ENCODE measurements around the gene WNT5B.
"Not testable (repeated sequence)": the region's sequence is repeated elsewhere in the genome, so short reads cannot be mapped to it uniquely, and the experiment has no call there.

Gene WNT5B

GRCh38 chr12:1691123-1692007, 62.3 kb downstream of the WNT5B start:
- Histone ChIP-seq H3K9ac (ENCODE audit: low read depth, low read length, poor library complexity) (peak overlapping the region; percentile 95), H3K27ac (replicated peaks; ENCODE audit: low read length) (peak overlapping the region; percentile 88), H3K4ac (ENCODE audit: low read length) (peak overlapping the region; percentile 23), H2BK15ac (ENCODE audit: low read length) (no peak overlapping the region), H3K4me2 (ENCODE audit: insufficient read depth, low read length, poor library complexity, severe bottlenecking) (peak overlapping the region; percentile 65), H3K9me3 (replicated peaks in 1 of 2; ENCODE audit: control insufficient read depth in 2 of 2, insufficient read depth in 1 of 2, low read depth in 1 of 2, low read length in 2 of 2) (no peaks in the 10 kb centered on the region), H4K8ac (ENCODE audit: low read depth, low read length) (peak overlapping the region; percentile 17), H3K27me3 (ENCODE audit: control insufficient read depth in 3 of 3, insufficient read depth in 3 of 3, low read depth in 1 of 3, low read length in 3 of 3) (no peaks in the 10 kb centered on the region), H2BK120ac (ENCODE audit: low read depth, low read length) (no peak overlapping the region), H2BK12ac (ENCODE audit: low read length) (peak overlapping the region; percentile 36), H3K4me1 (ENCODE audit: control insufficient read depth in 2 of 2, insufficient read depth in 1 of 2, low read depth in 1 of 2, low read length in 2 of 2) (peaks cover 2 to 6% of the 10 kb centered on the region in 2 donors), H3K14ac (ENCODE audit: low read length) (peak overlapping the region; percentile 97), H2AK5ac (ENCODE audit: low read depth, low read length) (no peak overlapping the region), H3K4me3 (ENCODE audit: low read length in 2 of 2) (peak overlapping the region; percentile 54 to 90), H3K23ac (ENCODE audit: low read depth, low read length, poor library complexity) (peak overlapping the region; percentile 93), H2BK5ac (ENCODE audit: low read length) (peak overlapping the region; percentile 54), H3K79me1 (ENCODE audit: low read depth, low read length) (peaks cover 5% of the 10 kb centered on the region), H4K91ac (ENCODE audit: low read depth, low read length, poor library complexity) (no peak overlapping the region), H3K18ac (ENCODE audit: low read length) (peak overlapping the region; percentile 95), H3K36me3 (replicated peaks in 1 of 2; ENCODE audit: control insufficient read depth in 2 of 2, insufficient read depth in 2 of 2, low read length in 2 of 2) (peaks cover 0 to 16% of the 10 kb centered on the region in 2 donors), H2AFZ (ENCODE audit: low read length) (peak overlapping the region; percentile 89)
- WGBS, 2 donors (ENCODE audit: extremely low coverage in 2 of 2, insufficient read length in 2 of 2, insufficient replicate concordance in 1 of 2): no CpG with 5 or more reads among the region's 56 CpGs
- peak; percentile 80 for DNase-seq (ENCODE audit: low spot score)

- no peak overlapping the region for H3K18ac ChIP-seq (ENCODE audit: low read length)
- DNase-seq (ENCODE audit: low spot score): no peak
- no peaks in the 10 kb centered on the region for H3K9me3 ChIP-seq (replicated peaks in 1 of 2; ENCODE audit: control insufficient read depth in 2 of 2, insufficient read depth in 1 of 2, low read depth in 1 of 2, low read length in 2 of 2)
- H3K4me3 ChIP-seq (ENCODE audit: low read length in 2 of 2): peak overlapping the region in 1 of 2 donors; percentile 54
- no peak overlapping the region for H3K4me2 ChIP-seq (ENCODE audit: insufficient read depth, low read length, poor library complexity, severe bottlenecking)
- H3K79me1 ChIP-seq (ENCODE audit: low read depth, low read length): peaks cover 5% of the 10 kb centered on the region
- H2AFZ ChIP-seq (ENCODE audit: low read length): no peak overlapping the region
- H3K9ac ChIP-seq (ENCODE audit: low read depth, low read length, poor library complexity): no peak overlapping the region
- no peaks in the 10 kb centered on the region for H3K27me3 ChIP-seq (ENCODE audit: control insufficient read depth in 3 of 3, insufficient read depth in 3 of 3, low read depth in 1 of 3, low read length in 3 of 3)
- no CpG with 5 or more reads among the region's 4 CpGs for WGBS, 2 donors (ENCODE audit: extremely low coverage in 2 of 2, insufficient read length in 2 of 2, insufficient replicate concordance in 1 of 2)
- no peak overlapping the region for H4K8ac ChIP-seq (ENCODE audit: low read depth, low read length)
- H3K4ac ChIP-seq (ENCODE audit: low read length): no peak overlapping the region
- peaks cover 0 to 20% of the 10 kb centered on the region in 2 donors for H3K36me3 ChIP-seq (replicated peaks in 1 of 2; ENCODE audit: control insufficient read depth in 2 of 2, insufficient read depth in 2 of 2, low read length in 2 of 2)
- H2AK5ac ChIP-seq (ENCODE audit: low read depth, low read length): no peak overlapping the region
- H3K14ac ChIP-seq (ENCODE audit: low read length): no peak overlapping the region
- H2BK15ac ChIP-seq (ENCODE audit: low read length): no peak overlapping the region
- no peak overlapping the region for H3K27ac ChIP-seq (replicated peaks; ENCODE audit: low read length)
- H4K91ac ChIP-seq (ENCODE audit: low read depth, low read length, poor library complexity): no peak overlapping the region
- H2BK5ac ChIP-seq (ENCODE audit: low read length): no peak overlapping the region
- H2BK120ac ChIP-seq (ENCODE audit: low read depth, low read length): no peak overlapping the region
- no peak overlapping the region for H2BK12ac ChIP-seq (ENCODE audit: low read length)
- no peak overlapping the region for H3K23ac ChIP-seq (ENCODE audit: low read depth, low read length, poor library complexity)
- H3K4me1 ChIP-seq (ENCODE audit: control insufficient read depth in 2 of 2, insufficient read depth in 1 of 2, low read depth in 1 of 2, low read length in 2 of 2): peaks cover 2 to 6% of the 10 kb centered on the region in 2 donors
Measured at GRCh38 chr12:1692226-1692625, 63.2 kb downstream of the WNT5B start.

- Histone ChIP-seq H3K18ac (ENCODE audit: low read length) (no peak overlapping the region), H3K27me3 (ENCODE audit: control insufficient read depth in 3 of 3, insufficient read depth in 3 of 3, low read depth in 1 of 3, low read length in 3 of 3) (no peaks in the 10 kb centered on the region), H3K4me3 (ENCODE audit: low read length in 2 of 2) (no peak overlapping the region), H2AFZ (ENCODE audit: low read length) (no peak overlapping the region), H2BK12ac (ENCODE audit: low read length) (no peak overlapping the region), H3K23ac (ENCODE audit: low read depth, low read length, poor library complexity) (no peak overlapping the region), H2AK5ac (ENCODE audit: low read depth, low read length) (no peak overlapping the region), H3K9ac (ENCODE audit: low read depth, low read length, poor library complexity) (no peak overlapping the region), H4K91ac (ENCODE audit: low read depth, low read length, poor library complexity) (no peak overlapping the region), H3K4me2 (ENCODE audit: insufficient read depth, low read length, poor library complexity, severe bottlenecking) (no peak overlapping the region), H2BK120ac (ENCODE audit: low read depth, low read length) (no peak overlapping the region), H3K9me3 (replicated peaks in 1 of 2; ENCODE audit: control insufficient read depth in 2 of 2, insufficient read depth in 1 of 2, low read depth in 1 of 2, low read length in 2 of 2) (no peaks in the 10 kb centered on the region), H3K79me1 (ENCODE audit: low read depth, low read length) (peaks cover 5% of the 10 kb centered on the region), H2BK5ac (ENCODE audit: low read length) (no peak overlapping the region), H3K4me1 (ENCODE audit: control insufficient read depth in 2 of 2, insufficient read depth in 1 of 2, low read depth in 1 of 2, low read length in 2 of 2) (peaks cover 2 to 6% of the 10 kb centered on the region in 2 donors), H4K8ac (ENCODE audit: low read depth, low read length) (no peak overlapping the region), H3K4ac (ENCODE audit: low read length) (no peak overlapping the region), H3K14ac (ENCODE audit: low read length) (no peak overlapping the region), H3K36me3 (replicated peaks in 1 of 2; ENCODE audit: control insufficient read depth in 2 of 2, insufficient read depth in 2 of 2, low read length in 2 of 2) (peaks cover 0 to 29% of the 10 kb centered on the region in 2 donors), H2BK15ac (ENCODE audit: low read length) (no peak overlapping the region), H3K27ac (replicated peaks; ENCODE audit: low read length) (no peak overlapping the region)
- DNase-seq (ENCODE audit: low spot score): no peak
- no CpG with 5 or more reads among the region's 15 CpGs for WGBS, 2 donors (ENCODE audit: extremely low coverage in 2 of 2, insufficient read length in 2 of 2, insufficient replicate concordance in 1 of 2)
Measured at GRCh38 chr12:1692895-1693610, 64.0 kb downstream of the WNT5B start.

DNA sequence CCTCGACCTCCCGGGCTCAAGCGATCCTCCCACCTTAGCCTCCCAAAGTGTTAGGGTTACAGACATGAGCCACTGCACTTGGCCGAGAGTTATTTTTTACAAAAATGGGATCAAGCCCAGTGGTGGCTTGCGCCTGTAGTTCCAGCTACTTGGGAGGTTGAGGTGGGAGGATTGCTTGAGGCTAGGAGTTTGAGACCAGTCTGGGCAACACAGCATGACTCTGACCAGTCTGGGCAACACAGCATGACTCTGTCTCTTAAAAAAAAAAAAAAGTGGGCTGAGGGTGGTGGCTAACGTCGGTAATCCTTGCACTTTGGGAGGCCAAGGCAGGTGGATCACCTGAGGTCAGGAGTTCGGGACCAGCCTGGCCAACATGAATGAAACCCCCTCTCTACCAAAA, 66.1 kb downstream of the WNT5B start:
- not testable (repeated sequence) for H3K9ac ChIP-seq (ENCODE audit: low read depth, low read length, poor library complexity); H2BK15ac ChIP-seq (ENCODE audit: low read length); H3K4me1 ChIP-seq (ENCODE audit: control insufficient read depth in 2 of 2, insufficient read depth in 1 of 2, low read depth in 1 of 2, low read length in 2 of 2)

More for the DNA sequence above, 66.1 kb downstream of the WNT5B start:
- H2BK120ac ChIP-seq (ENCODE audit: low read depth, low read length); H3K14ac ChIP-seq (ENCODE audit: low read length); H4K91ac ChIP-seq (ENCODE audit: low read depth, low read length, poor library complexity); H3K18ac ChIP-seq (ENCODE audit: low read length); DNase-seq (ENCODE audit: low spot score); H3K4me2 ChIP-seq (ENCODE audit: insufficient read depth, low read length, poor library complexity, severe bottlenecking); H3K27ac ChIP-seq (replicated peaks; ENCODE audit: low read length); H2AFZ ChIP-seq (ENCODE audit: low read length); H3K23ac ChIP-seq (ENCODE audit: low read depth, low read length, poor library complexity); H3K4ac ChIP-seq (ENCODE audit: low read length); H4K8ac ChIP-seq (ENCODE audit: low read depth, low read length); H2AK5ac ChIP-seq (ENCODE audit: low read depth, low read length); H3K4me3 ChIP-seq (ENCODE audit: low read length in 2 of 2); H3K79me1 ChIP-seq (ENCODE audit: low read depth, low read length); H3K9me3 ChIP-seq (replicated peaks in 1 of 2; ENCODE audit: control insufficient read depth in 2 of 2, insufficient read depth in 1 of 2, low read depth in 1 of 2, low read length in 2 of 2); H3K27me3 ChIP-seq (ENCODE audit: control insufficient read depth in 3 of 3, insufficient read depth in 3 of 3, low read depth in 1 of 3, low read length in 3 of 3); H2BK12ac ChIP-seq (ENCODE audit: low read length); H2BK5ac ChIP-seq (ENCODE audit: low read length): not testable (repeated sequence)
- peaks cover 0 to 32% of the 10 kb centered on the region in 2 donors for H3K36me3 ChIP-seq (replicated peaks in 1 of 2; ENCODE audit: control insufficient read depth in 2 of 2, insufficient read depth in 2 of 2, low read length in 2 of 2)
- no CpG with 5 or more reads among the region's 8 CpGs for WGBS, 2 donors (ENCODE audit: extremely low coverage in 2 of 2, insufficient read length in 2 of 2, insufficient replicate concordance in 1 of 2)

Measured in neuronal stem cell (in vitro differentiated cells).